Stimulated activated CD8-positive, alpha-beta memory T cell treated with anti-CD3 and anti-CD28 coated beads, Interleukin-7, amount 100 ng/mL, for 4 hours (primary cell): ENCODE data around the gene GRAPL.
"Not testable (repeated sequence)": the region's sequence is repeated elsewhere in the genome, so short reads cannot be mapped to it uniquely, and the experiment has no call there.

Source experiments
- DNase-seq, 2 donors: peaks; one replicate each; pipeline ENCODE4 v3.0.0-alpha.2; 2020; ENCODE audit warnings: low read depth in 2 of 2

GRAPL gene

DNA sequence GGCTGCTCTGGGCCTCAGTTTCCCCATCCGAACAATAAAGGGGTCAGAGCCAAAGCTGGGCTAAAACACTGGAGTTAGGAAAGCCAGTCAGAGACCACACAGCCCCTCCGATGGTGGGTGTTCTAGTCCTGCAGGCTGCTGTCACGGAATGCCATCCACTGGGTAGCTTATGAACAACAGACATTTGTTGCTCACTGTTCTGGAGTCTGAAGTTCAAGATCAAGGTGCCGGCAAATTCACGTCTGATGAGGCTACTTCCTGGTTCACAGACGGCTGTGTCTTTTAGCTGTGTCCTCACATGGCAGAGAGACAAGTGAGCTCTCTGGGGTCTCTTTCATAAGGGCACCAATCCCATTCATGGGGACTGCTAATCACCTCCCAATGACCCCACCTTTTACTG, 9.2 kb downstream of the GRAPL start:
- not testable (repeated sequence) for DNase-seq

DNA sequence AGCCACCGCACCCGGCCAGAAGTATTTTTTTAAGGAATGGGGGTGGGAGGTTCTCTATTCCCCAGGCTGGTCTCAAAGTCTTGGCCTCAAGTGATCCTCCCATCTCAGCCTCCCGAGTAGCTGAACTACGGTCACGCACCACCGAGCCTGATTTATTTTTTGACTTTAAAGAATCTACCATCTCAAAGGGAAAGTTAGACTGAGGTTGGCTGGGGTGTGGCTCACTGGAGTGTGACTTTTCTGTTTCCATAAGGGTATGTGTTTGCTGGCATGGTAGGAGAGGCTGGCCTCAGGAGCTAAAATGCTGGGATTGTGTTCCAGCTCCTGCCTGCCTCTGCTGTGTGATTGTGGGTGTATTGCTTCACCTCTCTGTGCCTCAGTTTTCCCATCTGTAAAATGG, 10.6 kb downstream of the GRAPL start:
- not testable (repeated sequence) for DNase-seq

DNA sequence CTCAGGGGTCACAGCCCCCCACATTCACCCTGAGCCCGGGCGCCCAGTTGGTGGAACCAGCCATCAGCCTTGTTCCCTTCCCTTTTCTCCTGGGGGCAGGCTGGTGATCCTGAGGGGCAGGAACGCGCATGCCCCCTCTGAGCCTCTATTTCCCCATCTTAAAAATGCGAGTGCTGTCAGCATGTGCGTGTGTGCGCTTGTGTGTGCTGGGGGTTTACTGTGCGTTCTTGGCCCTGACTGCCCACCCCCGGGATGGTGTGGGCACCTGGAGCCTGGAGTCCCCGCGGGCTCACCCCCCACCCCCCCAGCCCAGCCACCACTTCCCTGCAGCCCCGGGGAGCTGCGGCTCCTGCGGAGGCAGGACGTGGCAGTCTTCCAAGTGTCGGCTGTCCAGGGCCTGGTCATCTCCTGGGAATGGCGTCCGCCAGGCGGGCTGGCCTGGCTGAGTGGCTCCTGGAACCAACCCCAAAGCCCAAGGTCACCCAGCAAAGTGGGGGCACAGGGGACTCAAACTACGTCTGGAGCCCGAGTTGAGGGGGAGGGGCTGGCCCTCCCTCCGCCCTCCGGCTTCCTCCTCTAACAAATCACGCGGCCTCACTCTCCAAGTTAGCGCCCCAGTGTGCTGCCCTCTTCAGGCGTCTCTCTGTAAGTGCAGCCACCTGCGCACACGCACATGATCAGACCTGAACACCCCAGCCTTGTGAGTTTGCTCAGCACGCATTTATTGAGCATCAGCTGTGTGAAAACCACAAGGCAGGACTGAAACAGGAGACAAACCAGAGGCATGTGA, 14.2 kb downstream of the GRAPL start:
- DNase-seq, result not testable (repeated sequence)

DNA sequence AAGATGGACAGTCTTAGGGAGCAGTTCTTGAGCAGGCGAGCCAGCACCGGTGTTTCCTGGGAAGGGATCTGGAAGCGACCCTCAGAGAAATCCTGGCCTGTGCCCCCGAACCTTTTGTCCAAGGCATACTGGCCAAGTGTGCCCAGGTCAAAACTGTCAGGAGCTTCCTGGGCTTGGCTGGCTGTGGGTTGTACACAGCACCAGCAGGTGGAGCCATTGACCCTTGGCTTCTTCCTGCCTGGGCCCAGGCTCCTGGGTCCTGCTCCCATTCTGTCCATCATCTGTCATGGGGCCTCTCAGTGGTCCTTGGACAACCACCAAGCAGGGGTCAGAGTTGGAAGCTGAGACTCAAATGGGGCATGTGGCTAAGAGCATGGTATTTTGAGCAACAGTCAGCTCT, 15.0 kb downstream of the GRAPL start:
- not testable (repeated sequence) for DNase-seq

DNA sequence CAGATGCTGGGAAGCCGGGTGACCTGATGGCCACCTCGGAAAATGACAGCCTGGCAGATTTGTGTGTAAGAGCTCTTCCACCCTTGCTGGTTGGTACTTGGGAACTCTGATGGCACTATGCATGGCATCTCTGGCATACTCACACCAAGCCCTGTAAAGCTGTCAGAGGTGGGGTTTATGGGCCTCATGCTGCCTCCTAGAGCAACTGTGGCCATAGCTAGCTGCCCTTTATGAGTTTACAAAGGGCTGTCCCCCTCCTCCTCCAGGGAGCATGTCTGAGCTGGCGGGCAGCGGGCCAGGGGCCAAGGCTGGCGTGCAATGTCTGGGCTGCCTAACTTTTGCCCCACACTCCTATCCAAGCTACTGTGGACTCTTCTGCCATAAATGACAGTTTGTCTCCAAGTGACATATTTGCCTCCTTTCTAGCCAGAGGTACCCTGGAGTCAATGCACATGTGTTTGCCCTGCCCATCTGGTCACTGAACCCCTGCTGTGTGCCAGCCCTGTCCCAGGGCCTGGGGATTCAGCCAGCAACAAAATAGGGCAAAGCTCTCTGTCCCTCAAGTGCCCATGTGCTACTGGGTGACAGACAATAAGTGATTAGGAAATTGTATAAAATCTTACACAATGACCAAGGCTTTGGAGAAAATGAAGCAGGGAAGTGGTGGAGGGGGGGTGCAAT, 15.8 kb downstream of the GRAPL start:
- DNase-seq, result not testable (repeated sequence)

DNA sequence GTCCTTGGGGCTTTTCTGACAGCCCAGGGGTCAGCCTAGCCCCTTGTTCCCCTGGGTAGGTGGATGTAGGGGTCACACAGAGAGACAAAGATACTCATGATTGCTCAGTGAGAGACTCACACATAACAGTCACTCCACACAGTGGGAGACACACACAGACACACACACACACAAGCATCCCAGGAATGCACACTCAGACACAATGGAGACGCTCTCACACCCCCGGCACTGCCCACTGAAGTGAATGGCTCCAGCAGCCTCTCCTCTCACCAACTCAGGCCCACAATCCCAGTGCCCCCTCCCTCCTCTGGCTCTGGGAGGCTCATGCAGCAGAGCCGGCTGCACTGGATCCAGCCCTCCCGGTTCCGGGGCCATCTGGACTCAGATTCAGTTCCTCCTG, 17.0 kb downstream of the GRAPL start:
- DNase-seq, result not testable (repeated sequence)

DNA sequence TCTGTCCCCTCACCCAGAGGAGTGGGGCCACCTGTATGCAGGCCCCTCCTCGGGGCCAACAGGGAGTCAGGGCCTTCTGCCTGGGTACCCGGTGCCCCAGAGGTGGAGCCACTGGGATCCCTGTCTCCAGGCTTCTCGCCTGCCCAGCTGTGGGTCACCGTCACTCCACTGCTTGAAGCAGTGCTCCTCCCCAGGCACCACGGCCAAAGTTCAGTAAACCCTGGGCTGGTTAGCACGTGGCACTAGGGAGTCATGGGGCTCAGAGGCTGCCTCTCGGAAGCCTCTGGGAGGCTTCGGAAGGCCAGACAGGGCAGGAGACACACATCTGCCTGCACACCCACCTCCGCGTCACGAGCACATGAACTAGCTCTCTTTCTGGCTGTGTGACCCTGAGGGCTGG, 18.1 kb downstream of the GRAPL start:
- not testable (repeated sequence) for DNase-seq

DNA sequence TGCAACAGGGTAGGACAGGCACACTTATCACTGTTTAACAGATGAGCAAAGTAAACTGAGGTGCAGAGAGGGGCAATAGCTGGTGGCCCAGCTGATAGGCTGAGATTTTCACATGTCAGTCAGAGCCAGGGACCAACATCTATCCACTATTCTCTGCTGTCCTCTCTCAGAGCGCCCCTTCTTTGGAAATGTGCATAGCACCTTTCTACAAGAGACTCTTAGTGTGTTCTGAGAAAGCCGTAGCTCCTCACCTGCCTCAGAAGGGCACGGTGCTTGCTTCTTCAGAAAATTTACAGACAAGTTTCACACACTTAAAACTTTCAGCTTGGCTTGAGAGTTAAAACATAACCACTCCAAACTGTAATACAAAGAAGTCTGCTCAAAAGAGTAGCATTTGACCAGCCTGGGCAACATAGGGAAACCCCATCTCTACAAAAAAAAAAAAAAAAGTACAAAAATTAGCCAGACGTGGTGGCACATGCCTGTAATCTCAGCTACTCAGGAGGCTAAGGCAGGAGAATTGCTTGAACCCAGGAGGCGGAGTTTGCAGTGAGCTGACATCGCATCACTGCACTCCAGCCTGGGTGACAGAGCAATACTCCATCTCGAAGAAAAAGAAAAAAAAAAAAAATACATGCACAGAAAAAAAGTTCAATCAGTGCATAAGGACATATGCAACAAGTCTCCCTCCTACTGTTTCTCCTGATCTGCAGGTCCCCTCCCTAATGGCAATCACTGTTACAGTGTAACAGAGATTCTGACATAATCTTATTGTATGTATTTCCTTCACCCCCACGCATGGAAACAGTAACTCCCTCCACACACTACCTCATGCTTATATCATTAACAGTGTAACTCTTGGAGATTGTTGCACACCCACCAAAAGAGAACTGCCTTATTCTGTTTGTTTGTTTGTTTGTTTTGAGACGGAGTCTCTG, 23.6 kb downstream of the GRAPL start:
- DNase-seq, result not testable (repeated sequence)

DNA sequence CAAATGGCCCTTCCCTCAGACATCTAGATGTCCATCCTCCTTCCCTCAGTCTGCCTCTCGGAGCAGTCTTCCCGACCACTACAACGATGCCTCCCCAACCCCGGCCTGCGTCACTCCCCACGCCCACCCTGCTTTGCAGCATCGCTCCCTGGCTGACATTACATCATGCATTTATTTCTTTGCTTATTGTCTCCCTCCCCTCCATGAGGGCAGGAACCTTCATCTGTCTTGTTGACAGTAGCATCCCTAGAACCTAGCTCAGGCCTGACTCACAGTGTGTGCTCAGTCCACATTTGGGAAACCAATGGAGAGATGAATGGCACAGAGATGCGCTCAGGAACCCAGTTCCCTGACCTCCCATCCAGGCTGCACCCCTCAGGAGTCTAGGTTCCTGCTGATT, 30.2 kb downstream of the GRAPL start:
- not testable (repeated sequence) for DNase-seq

DNA sequence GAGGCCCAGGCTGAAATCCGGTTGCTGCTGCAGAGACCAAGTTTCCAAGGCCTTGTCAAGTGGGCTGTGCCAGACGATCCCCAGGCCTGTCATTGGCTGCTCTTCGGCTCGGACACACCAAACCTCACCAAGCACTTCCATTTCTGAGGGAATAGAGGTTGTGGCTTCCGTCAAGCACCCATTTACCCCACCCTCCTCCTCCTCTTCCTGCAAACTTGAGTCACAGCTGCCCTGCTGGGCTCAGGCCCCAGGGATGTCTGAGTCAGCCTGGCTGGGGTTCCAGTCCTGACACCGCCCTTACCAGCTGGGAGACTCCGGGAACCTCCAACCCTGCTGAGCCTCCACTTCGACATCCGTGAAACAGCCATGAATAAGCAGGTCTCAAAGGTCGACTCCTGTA, 31.1 kb downstream of the GRAPL start:
- not testable (repeated sequence) for DNase-seq

DNA sequence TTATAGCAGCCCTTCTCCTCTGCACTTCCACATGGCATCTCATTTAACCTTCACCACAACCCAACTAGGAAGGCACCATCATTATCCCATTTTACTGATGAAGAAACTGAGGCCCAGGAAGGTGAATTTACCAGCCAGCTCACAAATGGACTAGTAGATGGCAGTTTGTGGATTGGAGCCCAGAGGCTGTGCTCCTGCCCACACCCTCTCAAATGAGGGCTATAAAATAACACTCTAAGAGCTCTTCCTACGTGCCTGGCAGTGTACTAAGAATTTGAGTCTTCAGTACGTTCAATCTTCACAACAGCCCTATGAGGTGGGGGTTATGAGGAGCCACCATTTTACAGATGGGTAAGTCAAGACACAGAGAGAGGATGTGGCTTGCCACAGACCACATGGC, 31.5 kb downstream of the GRAPL start:
- not testable (repeated sequence) for DNase-seq

DNA sequence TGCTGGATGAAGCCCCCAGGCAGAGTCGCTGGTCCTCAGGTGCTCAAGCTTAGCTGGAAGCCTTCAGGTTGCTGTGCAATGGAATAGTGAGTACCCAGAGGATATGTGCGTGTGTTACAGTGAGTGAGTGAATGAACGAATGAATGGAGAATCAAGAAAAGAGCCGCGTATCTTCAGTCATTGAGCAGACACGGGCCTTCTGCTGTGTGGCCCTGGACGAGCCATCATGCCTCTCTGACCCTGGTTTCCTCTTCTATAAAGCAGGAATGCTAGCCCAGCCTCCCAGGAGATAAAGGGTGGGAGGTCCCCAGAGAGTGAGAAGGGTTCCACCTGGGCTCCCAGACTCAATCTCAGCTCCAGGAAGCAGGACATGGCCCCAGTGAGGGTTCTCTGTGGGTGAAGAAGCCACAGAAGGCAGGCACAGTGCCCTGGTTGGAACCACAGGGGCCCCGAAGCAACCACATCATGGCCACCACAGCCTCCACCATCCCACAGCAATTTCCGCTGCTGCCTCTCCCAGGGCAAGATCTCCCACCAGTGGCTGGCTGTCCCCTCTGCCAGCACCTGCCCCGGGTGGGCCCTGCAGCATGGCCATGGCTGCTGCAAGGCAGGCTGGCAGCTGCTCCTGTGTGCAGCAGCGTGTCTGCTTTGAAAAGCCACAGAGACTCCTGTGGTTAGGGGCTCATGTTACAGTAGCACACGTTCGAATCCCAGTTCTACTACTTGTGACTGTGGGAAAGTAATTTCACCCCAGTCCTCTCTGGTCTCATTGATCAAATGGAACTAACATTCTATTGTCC, 34.1 kb downstream of the GRAPL start:
- not testable (repeated sequence) for DNase-seq

DNA sequence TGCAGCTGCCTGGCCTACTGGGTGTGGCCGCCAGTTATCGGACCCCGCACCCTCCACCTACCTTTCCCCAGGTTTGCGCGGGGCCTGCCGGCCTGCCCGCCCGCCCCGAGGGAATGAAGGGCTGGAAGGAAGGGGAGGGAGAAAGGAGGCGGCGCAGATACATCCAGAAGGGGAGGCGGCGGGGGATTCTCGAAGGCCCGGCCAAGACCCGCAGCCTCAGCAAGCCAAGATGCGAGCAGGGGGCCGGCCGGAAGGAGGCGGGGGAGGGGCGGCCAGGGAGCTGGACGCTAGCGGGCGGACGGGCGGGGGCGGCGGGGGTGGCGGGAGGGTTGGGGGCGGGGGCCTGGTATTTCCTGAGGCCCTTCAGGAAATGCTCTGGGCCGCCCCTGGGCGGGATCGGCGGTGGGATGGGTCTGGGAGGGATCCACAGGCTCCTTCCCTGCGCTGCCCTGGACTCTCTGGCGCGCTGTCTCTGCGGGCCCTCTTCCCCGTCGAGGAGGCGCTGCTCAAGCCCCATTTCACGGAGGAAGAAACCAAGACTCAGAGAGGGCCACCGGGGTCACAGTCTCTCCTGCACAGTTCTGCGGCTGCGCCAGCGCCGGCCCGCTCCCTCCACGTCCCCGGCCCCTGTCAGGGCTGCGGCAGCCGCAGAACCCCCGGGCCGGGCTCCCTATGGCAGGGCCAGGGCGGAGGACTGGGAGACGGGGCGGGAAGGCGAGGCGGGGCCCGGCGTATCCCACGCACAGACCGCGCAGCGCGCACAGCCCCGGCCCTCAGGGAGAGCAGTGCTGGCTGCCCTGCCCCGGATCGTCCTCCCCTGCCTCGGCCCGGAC, 35.2 kb downstream of the GRAPL start:
- DNase-seq, result not testable (repeated sequence)

DNA sequence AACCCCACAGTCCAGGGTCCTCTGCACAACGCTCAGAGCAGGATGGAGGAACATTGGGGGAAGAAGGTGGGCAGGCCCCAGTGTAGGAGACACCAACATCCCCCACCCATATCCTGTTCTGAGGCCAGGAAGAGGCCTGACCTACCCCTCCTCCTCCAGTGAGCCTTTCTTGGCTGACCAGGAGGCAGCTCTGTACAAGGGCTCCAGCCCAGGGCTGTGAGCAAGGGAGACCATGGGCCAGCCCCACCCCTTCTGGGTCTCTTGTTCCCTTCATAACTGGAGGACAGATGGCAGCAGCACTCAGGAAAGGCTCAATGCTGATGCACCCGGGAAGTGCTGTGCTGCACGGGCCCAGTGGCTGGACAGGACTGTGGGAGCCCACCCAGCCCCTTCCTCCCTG, 47.0 kb downstream of the GRAPL start:
- DNase-seq, result not testable (repeated sequence)

DNA sequence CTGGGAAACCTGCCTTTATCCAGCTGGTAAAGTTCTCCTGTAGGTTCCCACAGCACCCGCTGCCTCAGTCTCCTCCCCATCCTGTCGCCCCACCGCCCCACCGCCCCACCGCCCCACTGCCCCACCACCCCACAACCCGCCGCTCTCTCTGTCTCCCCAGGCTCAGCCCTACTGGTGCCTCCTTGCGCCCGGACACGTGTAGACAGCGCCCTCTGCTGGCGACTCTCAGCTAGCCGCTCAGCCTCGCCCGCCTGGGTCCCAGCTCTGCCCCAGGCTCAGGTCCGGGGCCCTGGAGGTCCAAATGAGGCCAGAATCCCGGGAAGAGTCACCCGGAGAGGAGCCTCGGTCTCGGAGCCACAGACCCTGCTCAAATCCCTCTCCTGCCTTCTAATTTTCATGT, 48.0 kb downstream of the GRAPL start:
- not testable (repeated sequence) for DNase-seq

DNA sequence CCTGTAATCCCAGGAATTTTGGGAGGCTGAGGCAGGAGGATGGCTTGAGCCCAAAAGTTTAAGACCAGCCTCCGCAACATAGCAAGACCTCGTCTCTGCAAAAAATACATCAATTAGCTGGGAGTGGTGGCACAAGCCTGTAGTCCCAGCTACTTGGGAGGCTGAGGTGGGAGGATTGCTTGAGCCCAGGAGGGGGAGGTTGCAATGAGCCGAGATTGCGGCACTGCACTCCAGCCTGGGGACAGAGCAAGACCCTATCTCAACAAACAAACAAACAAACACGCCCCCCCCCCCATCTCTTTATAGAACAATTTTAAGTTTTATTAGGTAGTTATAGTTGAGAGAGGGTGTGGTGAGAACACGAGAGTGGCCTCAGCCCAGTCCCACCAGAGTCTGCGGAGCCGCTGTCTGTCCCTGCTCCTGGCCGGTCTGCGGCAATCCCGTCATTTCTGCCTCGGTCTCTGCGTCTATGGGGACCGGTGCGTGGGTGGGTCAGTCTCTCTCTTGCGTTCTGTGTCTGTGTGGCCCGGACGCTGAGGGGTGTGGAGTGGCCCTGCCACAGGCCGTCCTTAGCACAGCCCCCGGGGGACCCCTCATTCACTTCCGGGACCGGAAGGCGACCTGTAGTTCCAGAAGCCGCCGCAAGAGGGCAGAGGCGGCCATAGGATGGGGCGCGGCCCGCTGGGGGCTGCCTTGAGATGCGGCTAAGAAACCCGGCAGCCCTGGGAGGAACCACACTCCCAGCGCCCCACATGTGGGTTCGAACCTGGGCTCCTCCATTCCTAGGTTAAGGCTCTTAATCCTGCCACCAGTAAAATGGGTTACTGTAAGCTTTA, 53.9 kb downstream of the GRAPL start:
- DNase-seq, result not testable (repeated sequence)

DNA sequence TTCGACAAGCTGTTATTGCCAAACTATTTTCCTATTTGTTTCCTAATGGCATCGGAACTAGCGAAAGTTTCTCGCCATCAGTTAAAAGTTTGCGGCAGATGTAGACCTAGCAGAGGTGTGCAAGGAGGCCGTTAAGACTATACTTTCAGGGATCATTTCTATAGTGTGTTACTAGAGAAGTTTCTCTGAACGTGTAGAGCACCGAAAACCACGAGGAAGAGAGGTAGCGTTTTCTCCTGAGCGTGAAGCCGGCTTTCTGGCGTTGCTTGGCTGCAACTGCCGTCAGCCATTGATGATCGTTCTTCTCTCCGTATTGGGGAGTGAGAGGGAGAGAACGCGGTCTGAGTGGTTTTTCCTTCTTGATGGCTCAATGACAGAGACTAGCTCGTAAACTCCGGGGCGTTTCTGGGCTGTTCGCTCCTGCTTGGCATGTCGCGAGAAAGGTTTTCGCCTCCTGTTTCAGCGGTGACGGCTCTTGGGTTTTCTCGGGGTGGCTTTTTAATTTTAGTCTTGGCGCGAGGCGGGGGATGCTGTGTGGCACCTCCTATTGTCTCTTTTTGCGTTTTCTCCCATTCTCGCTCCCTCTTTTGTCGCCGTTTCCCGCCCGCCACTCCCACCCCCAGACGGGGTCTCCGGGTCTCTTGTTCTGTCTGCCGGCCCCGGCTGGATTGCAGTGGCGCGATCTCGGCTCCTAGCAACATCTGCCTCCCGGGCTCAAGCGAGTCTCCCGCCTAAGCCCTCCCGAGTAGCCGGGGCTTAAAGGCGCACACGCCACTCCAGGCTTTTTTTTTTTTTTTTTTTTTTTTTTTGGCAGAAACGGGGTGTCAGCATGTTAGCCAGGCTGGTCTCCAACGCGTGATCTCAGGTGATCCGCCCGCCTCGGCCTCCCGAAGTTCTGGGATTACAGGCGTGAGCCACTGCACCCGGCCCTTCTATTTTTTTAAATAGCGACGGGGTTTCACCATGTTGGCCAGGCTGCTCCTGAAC, 60.8 kb downstream of the GRAPL start:
- DNase-seq, result not testable (repeated sequence)
